ENCODE measurements around the gene GRID2.

GRCh38 chr4:92825791-92826190 is 522.0 kb downstream of the GRID2 start:
- TF ChIP-seq POLR2A (IDR thresholded peaks at IDR 0.05) (no peak), CTCF (IDR thresholded peaks at IDR 0.05) (no peak)
